Uterus (tissue), 4 donors: Measurements from ENCODE around the gene HEBP1. TPM values are rescaled to one million over a fixed set of nuclear protein-coding genes. Genes with fewer than 3 reads are reported as not detected.

Source experiments
- DNase-seq, 2 donors: peaks; one replicate each; pipeline ENCODE4 v3.0.0-alpha.2; 2019 to 2020
- H3K27ac ChIP-seq, 2 donors: fragments of 200-600 bp; sonication (generic); 1 replicate in 1 of 2; 2 replicates in 1 of 2; pipeline ENCODE4 v1.5.1; 2016 to 2018
- H3K27me3 ChIP-seq, 2 donors: fragments of 200-600 bp; sonication (generic); one replicate each; pipeline ENCODE4 v1.5.1; 2018 to 2019; ENCODE audit warnings: control low read depth in 1 of 2
- H3K36me3 ChIP-seq, 2 donors: fragments of 200-600 bp; sonication (generic); one replicate each; pipeline ENCODE4 v1.5.1; 2019; ENCODE audit warnings: control low read depth in 1 of 2
- H3K4me1 ChIP-seq, 2 donors: fragments of 200-600 bp; sonication (generic); one replicate each; pipeline ENCODE4 v1.5.1; 2018 to 2019; ENCODE audit warnings: control low read depth in 1 of 2
- H3K4me3 ChIP-seq, 2 donors: fragments of 200-600 bp; sonication (generic); 1 replicate in 1 of 2; 2 replicates in 1 of 2; pipeline ENCODE4 v1.5.1; 2018 to 2019; ENCODE audit warnings: mild to moderate bottlenecking in 1 of 2
- H3K9me3 ChIP-seq, 2 donors: fragments of 200-600 bp; sonication (generic); one replicate each; pipeline ENCODE4 v1.5.1; 2019; ENCODE audit warnings: control low read depth in 1 of 2
- CTCF ChIP-seq, 4 experiments: fragments of 200-600 bp in 2 of 4; fragments of 450-650 bp in 2 of 4; sonication (generic) in 2 of 4; IDR thresholded peaks; one replicate each; pipeline ENCODE4 v1.5.1; 2016 to 2019; ENCODE audit warnings: antibody characterized with exemption in 4 of 4, mild to moderate bottlenecking in 2 of 4, moderate library complexity in 1 of 4
- POLR2A ChIP-seq, 2 donors: fragments of 450-650 bp; IDR thresholded peaks; one replicate each; pipeline ENCODE4 v1.6.1; 2016; ENCODE audit warnings: antibody characterized with exemption in 2 of 2, mild to moderate bottlenecking in 1 of 2, moderate library complexity in 1 of 2
- intact Hi-C: fragments of 100-400 bp; cut with DNase I; formaldehyde crosslinking; loops from one replicate; pipeline ENCODE4 v1.15.1; 2023; ENCODE audit warnings: low total_unique reads
- total RNA-seq, 4 donors: library from RNA; depleted of rRNA in 3 of 4; stranded (reverse); fragments of >200 nt in 3 of 4; gene quantifications; one replicate each; pipeline versions ENCODE4 v1.1.0 to v1.2.4, GENCODE V29; 2014 to 2023
- donor health status: DM: yes; HTN: yes; CAD: no.

HEBP1 gene
- total RNA-seq, 4 donors from 2014 or later = 10.5 to 64.4 (median 40.9) TPM

- Histone ChIP-seq H3K27ac (no peak overlapping the region), H3K36me3 (no peaks in the 10 kb centered on the region), H3K9me3 (no peaks in the 10 kb centered on the region), H3K27me3 (no peaks in the 10 kb centered on the region), H3K4me1 (no peaks in the 10 kb centered on the region), H3K4me3 (no peak overlapping the region)
- intact Hi-C loops = no loop called here
- DNase-seq = no peak
- no peak for TF ChIP-seq POLR2A (IDR thresholded peaks at IDR 0.05)
- no peak for TF ChIP-seq CTCF (IDR thresholded peaks at IDR 0.05)
Measured at GRCh38 chr12:12941450-12942350, 58.4 kb downstream of the HEBP1 start.

GRCh38 chr12:12939888-12940287 lies 60.2 kb downstream of the HEBP1 start:
- TF ChIP-seq CTCF (IDR thresholded peaks at IDR 0.05) (no peak), POLR2A (IDR thresholded peaks at IDR 0.05) (no peak)
- DNase-seq = no peak
- intact Hi-C loops = no loop called here
- no peaks in the 10 kb centered on the region for H3K27me3 ChIP-seq
- no peak overlapping the region for H3K4me3 ChIP-seq
- no peaks in the 10 kb centered on the region for H3K36me3 ChIP-seq
- H3K27ac ChIP-seq = no peak overlapping the region
- H3K4me1 ChIP-seq = no peaks in the 10 kb centered on the region
- H3K9me3 ChIP-seq = no peaks in the 10 kb centered on the region

- intact Hi-C loops = no loop called here
- no peaks in the 10 kb centered on the region for H3K4me1 ChIP-seq
Measured at GRCh38 chr12:12938541-12938940, 61.5 kb downstream of the HEBP1 start.

GRCh38 chr12:12936983-12937491 lies 63.0 kb downstream of the HEBP1 start:
- TF ChIP-seq POLR2A (IDR thresholded peaks at IDR 0.05) (no peak), CTCF (IDR thresholded peaks at IDR 0.05) (no peak)
- no peaks in the 10 kb centered on the region for H3K27me3 ChIP-seq
- DNase-seq = no peak
- no peak overlapping the region for H3K27ac ChIP-seq
- H3K4me3 ChIP-seq = no peak overlapping the region
- H3K36me3 ChIP-seq = no peaks in the 10 kb centered on the region
- no peaks in the 10 kb centered on the region for H3K9me3 ChIP-seq
- intact Hi-C loops = no loop called here
- no peaks in the 10 kb centered on the region for H3K4me1 ChIP-seq

More at GRCh38 chr12:12938541-12938940, 61.5 kb downstream of the HEBP1 start:
- Histone ChIP-seq H3K36me3 (no peaks in the 10 kb centered on the region), H3K27ac (no peak overlapping the region), H3K27me3 (no peaks in the 10 kb centered on the region), H3K9me3 (no peaks in the 10 kb centered on the region), H3K4me3 (no peak overlapping the region)
- DNase-seq = no peak
- no peak for TF ChIP-seq CTCF (IDR thresholded peaks at IDR 0.05)
- TF ChIP-seq POLR2A (IDR thresholded peaks at IDR 0.05) = no peak

GRCh38 chr12:12934556-12934955 lies 65.5 kb downstream of the HEBP1 start:
- H3K36me3 ChIP-seq = no peaks in the 10 kb centered on the region

More at GRCh38 chr12:12934556-12934955, 65.5 kb downstream of the HEBP1 start:
- Histone ChIP-seq H3K4me1 (no peaks in the 10 kb centered on the region), H3K27me3 (no peaks in the 10 kb centered on the region), H3K27ac (no peak overlapping the region), H3K4me3 (no peak overlapping the region), H3K9me3 (no peaks in the 10 kb centered on the region)
- no peak for DNase-seq
- intact Hi-C loops = no loop called here
- TF ChIP-seq POLR2A (IDR thresholded peaks at IDR 0.05) (no peak), CTCF (IDR thresholded peaks at IDR 0.05) (no peak)
